Panc1 (cell line): Measurements from ENCODE around the gene FBN1. TPM values are rescaled to one million over a fixed set of nuclear protein-coding genes. Genes with fewer than 3 reads are reported as not detected.

Experiments
- ATAC-seq: fragments of 200-7000 bp; cut with Tn5 transposase; 2 replicates; pipeline ENCODE4 v1.9.1; 2020; ENCODE audit warnings: mild to moderate bottlenecking, moderate library complexity
- BruUV-seq: library from RNA; stranded (reverse); fragments of 400-500 nt; replicated peaks from 2 replicates; lab custom pipeline; 2021; lab: Mats Ljungman, UMichigan
- CTCF ChIA-PET: fragments of 300-600 bp; sonication (Branson Sonifier 250); formaldehyde crosslinking; loops from one replicate; lab custom pipeline; 2022; ENCODE audit warnings: antibody characterized with exemption; lab: Charles Lee
- POLR2A ChIA-PET: fragments of 300-600 bp; sonication (Branson Sonifier 250); formaldehyde crosslinking; loops from one replicate; lab custom pipeline; 2022; ENCODE audit warnings: antibody characterized with exemption; lab: Charles Lee
- DNase-seq: peaks from one replicate; pipeline ENCODE4 v3.0.0-alpha.2; 2010; ENCODE audit warnings: low read depth, low spot score
- H3K27ac ChIP-seq: 2 replicates; pipeline ENCODE4 v1.5.1; 2011; ENCODE audit warnings: mild to moderate bottlenecking, low read length, inconsistent platforms
- H3K27me3 ChIP-seq: fragments of 200-500 bp; sonication (Bioruptor generic); 2 replicates; pipeline ENCODE4 v1.6.0; 2014; ENCODE audit warnings: low read length, inconsistent platforms; ENCODE audit not compliant: control insufficient read depth, insufficient read depth
- H3K36me3 ChIP-seq: fragments of 200-500 bp; sonication (Bioruptor generic); 2 replicates; pipeline ENCODE4 v1.5.1; 2014; ENCODE audit warnings: inconsistent platforms, mild to moderate bottlenecking, low read length, moderate library complexity; ENCODE audit not compliant: control insufficient read depth, insufficient read depth
- H3K4me1 ChIP-seq: 2 replicates; pipeline ENCODE4 v1.5.1; 2011; ENCODE audit warnings: inconsistent platforms, mild to moderate bottlenecking, low read length, moderate library complexity; ENCODE audit not compliant: control insufficient read depth, insufficient read depth
- H3K4me3 ChIP-seq, 2 experiments: 2 replicates each; pipeline ENCODE4 v1.5.1; 2011 to 2012; ENCODE audit warnings: low read depth in 2 of 2, low read length in 2 of 2, mild to moderate bottlenecking in 2 of 2, inconsistent platforms in 1 of 2, moderate library complexity in 1 of 2
- H3K9me3 ChIP-seq: fragments of 200-500 bp; sonication (Bioruptor generic); 2 replicates; pipeline ENCODE4 v1.5.1; 2014; ENCODE audit warnings: low read depth, mild to moderate bottlenecking, inconsistent platforms, low read length, moderate library complexity; ENCODE audit not compliant: control insufficient read depth, insufficient read depth
- CTCF ChIP-seq: fragments of 450-650 bp; IDR thresholded peaks from 2 replicates; pipeline ENCODE4 v1.5.1; 2017; ENCODE audit warnings: mild to moderate bottlenecking
- POLR2AphosphoS5 ChIP-seq: IDR thresholded peaks from 2 replicates; pipeline ENCODE4 v1.6.1; 2012; ENCODE audit warnings: mild to moderate bottlenecking, low read depth, low read length, moderate library complexity
- REST ChIP-seq, 2 experiments: IDR thresholded peaks; 2 replicates each; pipeline ENCODE4 v1.6.1; 2011 to 2012; ENCODE audit warnings: low read depth in 2 of 2, control low read depth in 1 of 2, low read length in 1 of 2, mild to moderate bottlenecking in 1 of 2, moderate library complexity in 1 of 2; ENCODE audit not compliant: insufficient read depth in 1 of 2
- SIN3A ChIP-seq: IDR thresholded peaks from 2 replicates; pipeline ENCODE4 v1.6.1; 2012; ENCODE audit warnings: low read depth, mild to moderate bottlenecking, low read length, moderate library complexity, borderline replicate concordance; ENCODE audit not compliant: insufficient read depth
- TCF7L2 ChIP-seq: IDR thresholded peaks from 2 replicates; pipeline ENCODE4 v1.6.1; 2011; ENCODE audit warnings: mild to moderate bottlenecking, low read depth, low read length, inconsistent platforms
- in situ Hi-C: cut with HindIII; loops from 2 replicates; pipeline ENCODE4 v1.10.0; 2016; ENCODE audit warnings: low sequenced_read_pairs, low pct_unique_long_range_greater_than_20kb
- intact Hi-C: fragments of 100-400 bp; cut with micrococcal nuclease; formaldehyde crosslinking; loops from one replicate; pipeline ENCODE4 v1.10.0; 2022; ENCODE audit not compliant: unreplicated experiment
- total RNA-seq: library from RNA; stranded (reverse); gene quantifications from one replicate; pipeline ENCODE4 v1.2.1, GENCODE V29; 2021; ENCODE audit not compliant: unreplicated experiment

FBN1 gene
- total RNA-seq, 1 experiment from 2014 or later: 0.46 TPM

DNA sequence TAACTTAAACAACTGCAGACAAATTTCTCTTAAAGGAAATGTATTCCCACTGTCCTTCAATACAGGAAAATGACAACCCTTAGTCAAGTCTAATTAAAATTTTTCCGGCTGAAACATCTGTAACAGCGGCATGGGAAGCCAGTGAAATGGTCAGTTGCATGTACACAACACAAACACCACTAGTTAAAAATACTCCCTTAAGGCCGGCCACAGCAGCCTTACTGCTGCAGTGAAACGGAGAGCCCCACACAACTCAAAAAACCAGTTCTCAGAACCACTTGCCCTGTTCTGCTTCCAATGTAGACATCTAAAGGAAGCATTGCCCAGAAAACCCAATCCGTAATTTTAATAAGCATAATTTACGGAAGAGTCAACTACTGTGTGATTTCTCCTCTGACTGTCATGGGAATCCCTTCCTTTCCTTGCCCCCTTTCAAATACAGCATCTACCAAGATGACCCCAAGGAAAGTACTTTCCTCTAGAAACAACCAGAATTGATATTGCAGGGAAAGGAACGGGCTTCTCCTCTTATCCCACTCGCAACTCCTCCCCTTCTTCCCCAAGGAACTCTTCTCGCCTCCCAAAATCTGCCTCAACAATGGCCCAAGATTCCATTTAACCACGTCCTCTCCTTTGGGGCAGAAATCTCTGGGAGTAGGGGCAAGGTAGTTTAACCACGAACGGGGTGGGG is 1.6 kb downstream of the FBN1 start:
- BruUV-seq: no TSS peak
- Histone ChIP-seq H3K27me3 (peaks cover 12% of the 10 kb centered on the region), H3K9me3 (no peaks in the 10 kb centered on the region), H3K36me3 (no peaks in the 10 kb centered on the region), H3K27ac (no peak overlapping the region), H3K4me3 (peak overlapping the region in 1 of 2 experiments; percentile 56; a peak in 2 of 4 replicates), H3K4me1 (no peaks in the 10 kb centered on the region; the same call in 1 of the 2 replicates)
- TF ChIP-seq REST (IDR thresholded peaks at IDR 0.05; ENCODE audit: insufficient read depth in 1 of 2, low read depth in 2 of 2, low read length in 1 of 2) (no peak), POLR2AphosphoS5 (no peak), CTCF (no peak), TCF7L2 (no peak), SIN3A (no peak)
- ChIA-PET POLR2A (no interaction called here), CTCF (interaction anchor here (0.6 kb wide), 1 partner anchor 27 kb away, joined by 3 read pairs; no protein-coding TSS in a partner anchor)
- DNase-seq: no peak
- in situ Hi-C loops (no loop called here), intact Hi-C loops (loop anchor here (10.0 kb wide), 1 partner anchor 289 kb away; no protein-coding TSS in a partner anchor)
- ATAC-seq: no peak

- no peaks in the 10 kb centered on the region for H3K36me3 ChIP-seq
- in situ Hi-C loops (no loop called here), intact Hi-C loops (loop anchor here (10.0 kb wide), 1 partner anchor 288 kb away; no protein-coding TSS in a partner anchor)
- peaks cover 12% of the 10 kb centered on the region for H3K27me3 ChIP-seq
- DNase-seq: no peak
- no peak overlapping the region for H3K27ac ChIP-seq
- no peak for ATAC-seq
- POLR2A ChIA-PET: no interaction called here
- no peaks in the 10 kb centered on the region; the same call in 1 of the 2 replicates for H3K4me1 ChIP-seq
- no TSS peak for BruUV-seq
- TF ChIP-seq CTCF: no peak
- H3K4me3 ChIP-seq: peak overlapping the region in 1 of 2 experiments; percentile 56; a peak in 1 of 4 replicates
- H3K9me3 ChIP-seq: no peaks in the 10 kb centered on the region
- CTCF ChIA-PET: no interaction called here
These were observed 2.3 kb downstream of the FBN1 start for GRCh38 chr15:48643206-48643605.
